K562 (cell line): ENCODE data around the gene USP15. TPM values are rescaled to one million over a fixed set of nuclear protein-coding genes. Genes with fewer than 3 reads are reported as not detected.

Experiments used
- CBX8 ChIP-seq: fragments of 200-600 bp; sonication (generic); IDR thresholded peaks from 2 replicates; pipeline ENCODE4 v1.6.1; 2012; ENCODE audit warnings: borderline replicate concordance, mixed run types, low read depth, mild to moderate bottlenecking, moderate library complexity, mixed read lengths, low read length, control low read depth, inconsistent platforms; ENCODE audit not compliant: poor library complexity, severe bottlenecking; ENCODE audit errors: extremely low read depth
- NFATC3 ChIP-seq: fragments of 450-650 bp; IDR thresholded peaks from 2 replicates; pipeline ENCODE4 v1.6.1; 2017; ENCODE audit warnings: mild to moderate bottlenecking
- POLR2AphosphoS5 ChIP-seq: IDR thresholded peaks from 2 replicates; pipeline ENCODE4 v1.6.1; 2011; ENCODE audit warnings: mild to moderate bottlenecking, low read depth, low read length, moderate library complexity; ENCODE audit not compliant: control insufficient read depth, insufficient read depth
- ZNF140 ChIP-seq: fragments of 250-450 bp; sonication (Bioruptor Pico); IDR thresholded peaks from 2 replicates; pipeline ENCODE4 v1.8.0; 2021; ENCODE audit warnings: moderate library complexity, mild to moderate bottlenecking, inconsistent platforms
- ZNF644 ChIP-seq: fragments of 200-800 bp; sonication (Bioruptor generic); IDR thresholded peaks from 2 replicates; pipeline ENCODE4 v1.6.1; 2016; ENCODE audit warnings: low read depth, missing genetic modification characterization, missing compliant biosample characterization
- polyA plus RNA-seq, 8 experiments: library from polyadenylated mRNA; depleted of rRNA in 4 of 8; stranded (reverse) in 5 of 8; unstranded in 3 of 8; fragments of >200 nt; fragmentation: Nextera tagmentation in 2 of 8; fragmentation: Illumina TruSeq in 1 of 8; extraction: Ambion mirVana in 2 of 8; extraction: Trizol in 1 of 8; gene quantifications; 2 replicates each; pipeline versions ENCODE4 v1.2.1 to v1.2.3, GENCODE V29; 2011 to 2014; ENCODE audit warnings: inconsistent platforms in 1 of 8, missing spikeins in 1 of 8
- total RNA-seq, 7 experiments: library from RNA; depleted of rRNA in 6 of 7; stranded (reverse); fragments of >200 nt in 6 of 7; fragmentation: Illumina TruSeq in 2 of 7; extraction: Trizol in 2 of 7; gene quantifications; 2 replicates each; pipeline versions ENCODE4 v1.2.1 to v1.2.3, GENCODE V29; 2011 to 2021; ENCODE audit warnings: low replicate concordance in 1 of 7
- TF ChIP-seq, protein P1 (sequence below): fragments of 150-350 bp; conservative IDR thresholded peaks from 2 replicates; pipeline ENCODE4 v1.6.1; 2014; ENCODE audit warnings: low read length

The USP15 gene
- total and polyA plus RNA-seq, 9 of the 15 experiments (the other 6 are each of a cell fraction or from before 2014, with no cell fraction given) = 140 to 272 (median 182) TPM

DNA sequence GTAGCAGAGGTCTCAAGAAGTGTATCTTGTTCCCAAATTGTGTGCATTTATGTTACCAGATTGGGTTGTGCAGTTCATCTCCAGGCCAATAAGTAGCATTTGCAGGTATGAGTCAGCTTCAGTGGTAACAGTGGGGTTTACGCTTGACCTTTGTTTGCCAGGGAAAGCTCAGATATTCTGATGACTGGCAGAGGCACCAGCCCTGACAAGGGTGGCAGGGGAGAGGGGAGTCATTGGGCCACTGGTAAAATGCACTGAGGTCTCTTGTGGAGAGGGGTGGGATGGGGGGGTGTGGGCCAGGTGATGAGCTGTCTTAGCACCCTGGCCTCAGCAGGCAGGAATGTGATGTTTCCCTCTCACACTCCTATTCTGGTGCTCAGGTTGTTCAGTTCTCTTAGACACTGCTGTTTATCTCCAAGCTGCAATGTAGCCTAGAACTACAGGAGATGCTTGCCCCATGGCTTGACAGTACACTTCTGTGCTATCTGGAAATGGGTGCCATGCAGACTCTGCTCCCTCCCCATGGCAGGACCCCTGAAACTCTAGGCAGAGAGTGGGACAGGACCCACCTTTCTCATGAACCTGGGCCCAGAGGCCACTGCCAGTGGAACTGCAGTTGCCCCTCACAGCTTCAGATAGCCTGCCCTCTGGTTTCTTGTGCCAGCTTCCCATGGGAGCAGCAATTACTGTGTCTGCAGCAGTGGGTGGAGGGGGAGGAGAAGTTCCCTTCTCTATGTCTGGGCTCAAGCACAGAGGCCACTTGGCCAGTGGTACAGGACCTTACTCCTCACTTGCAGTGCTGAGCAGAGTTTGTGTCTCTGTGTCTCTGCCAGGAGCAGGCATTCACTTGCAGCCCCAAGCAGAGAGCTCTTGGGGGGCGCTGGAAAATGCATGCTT is 31.9 kb downstream of the USP15 start (continued):
- TF ChIP-seq ZNF644 (tag) (no peak), CBX8 (no peak), POLR2AphosphoS5 (no peak), ZNF140 (no peak), NFATC3 (no peak)
- TF ChIP-seq, protein P1, sequence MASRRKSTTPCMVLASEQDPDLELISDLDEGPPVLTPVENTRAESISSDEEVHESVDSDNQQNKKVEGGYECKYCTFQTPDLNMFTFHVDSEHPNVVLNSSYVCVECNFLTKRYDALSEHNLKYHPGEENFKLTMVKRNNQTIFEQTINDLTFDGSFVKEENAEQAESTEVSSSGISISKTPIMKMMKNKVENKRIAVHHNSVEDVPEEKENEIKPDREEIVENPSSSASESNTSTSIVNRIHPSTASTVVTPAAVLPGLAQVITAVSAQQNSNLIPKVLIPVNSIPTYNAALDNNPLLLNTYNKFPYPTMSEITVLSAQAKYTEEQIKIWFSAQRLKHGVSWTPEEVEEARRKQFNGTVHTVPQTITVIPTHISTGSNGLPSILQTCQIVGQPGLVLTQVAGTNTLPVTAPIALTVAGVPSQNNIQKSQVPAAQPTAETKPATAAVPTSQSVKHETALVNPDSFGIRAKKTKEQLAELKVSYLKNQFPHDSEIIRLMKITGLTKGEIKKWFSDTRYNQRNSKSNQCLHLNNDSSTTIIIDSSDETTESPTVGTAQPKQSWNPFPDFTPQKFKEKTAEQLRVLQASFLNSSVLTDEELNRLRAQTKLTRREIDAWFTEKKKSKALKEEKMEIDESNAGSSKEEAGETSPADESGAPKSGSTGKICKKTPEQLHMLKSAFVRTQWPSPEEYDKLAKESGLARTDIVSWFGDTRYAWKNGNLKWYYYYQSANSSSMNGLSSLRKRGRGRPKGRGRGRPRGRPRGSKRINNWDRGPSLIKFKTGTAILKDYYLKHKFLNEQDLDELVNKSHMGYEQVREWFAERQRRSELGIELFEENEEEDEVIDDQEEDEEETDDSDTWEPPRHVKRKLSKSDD = no peak
